ENCODE data around the gene EEPD1.

- TF ChIP-seq CTCF (IDR thresholded peaks at IDR 0.05) (no peak), POLR2A (IDR thresholded peaks at IDR 0.05) (no peak)
Measured at GRCh38 chr7:36343548-36343947, 190.5 kb downstream of the EEPD1 start.
